Posterior cingulate gyrus (tissue), 11 donors: ENCODE results near the gene ATP13A3.
"Not testable (repeated sequence)": the region's sequence is repeated elsewhere in the genome, so short reads cannot be mapped to it uniquely, and the experiment has no call there.

Source experiments
- DNase-seq, 10 donors: peaks; one replicate each; pipeline versions ENCODE4 v3.0.0 to v3.0.0-alpha.2; 2020 to 2021; ENCODE audit warnings: mixed read lengths in 3 of 10
- intact Hi-C: fragments of 100-400 bp; cut with DNase I; formaldehyde crosslinking; loops from one replicate; pipeline ENCODE4 v1.15.1; 2023

Gene ATP13A3

DNA sequence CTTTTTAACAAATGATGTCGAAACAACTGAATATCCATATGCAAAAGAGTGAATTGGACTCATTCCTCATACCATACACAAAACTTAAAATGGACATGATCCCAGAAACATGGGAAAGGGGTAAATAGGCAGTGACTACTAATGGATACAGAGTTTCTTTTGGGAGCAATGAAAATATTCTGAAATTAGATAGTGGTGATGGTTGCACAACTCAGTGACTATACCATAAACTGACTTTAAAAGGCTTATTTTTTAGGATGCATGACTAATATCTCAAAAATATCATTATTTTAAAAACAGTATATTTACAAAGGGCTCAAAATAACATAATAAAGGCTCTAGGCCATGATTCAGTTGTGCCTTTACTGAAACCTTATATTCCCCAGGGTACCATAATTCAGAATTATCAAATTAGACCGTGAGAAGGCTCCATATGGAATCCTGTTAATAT is 16.3 kb upstream of the ATP13A3 start:
- no peak for DNase-seq
- intact Hi-C loops, result no loop called here

DNA sequence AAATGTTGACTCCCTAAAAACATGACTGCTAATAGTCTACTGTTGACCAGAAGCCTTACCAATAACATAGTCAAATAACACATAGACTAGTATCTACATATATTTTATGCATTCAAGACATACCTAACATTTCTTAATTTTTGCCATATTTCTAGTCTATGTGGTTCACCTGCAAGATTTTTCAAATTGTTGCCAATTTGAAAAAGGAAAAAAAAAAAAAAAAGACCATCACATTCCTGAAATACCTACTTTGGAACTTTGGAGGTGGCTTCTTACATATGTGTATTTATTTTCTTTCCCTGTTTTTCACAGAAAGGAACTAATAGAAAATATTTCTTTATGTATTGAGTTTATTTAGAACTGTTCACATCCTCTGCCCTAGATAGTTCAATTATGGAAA is 13.4 kb upstream of the ATP13A3 start:
- no peak for DNase-seq
- intact Hi-C loops, result no loop called here

GRCh38 chr3:194499516-194499915 is 12.7 kb upstream of the ATP13A3 start:
- DNase-seq, intact Hi-C loops: not testable (repeated sequence)

GRCh38 chr3:194497799-194498575 is 11.2 kb upstream of the ATP13A3 start:
- DNase-seq, result no peak
- intact Hi-C loops, result no loop called here

- no peak for DNase-seq
- intact Hi-C loops, result no loop called here
Observed at GRCh38 chr3:194496217-194496919, 9.6 kb upstream of the ATP13A3 start.

DNA sequence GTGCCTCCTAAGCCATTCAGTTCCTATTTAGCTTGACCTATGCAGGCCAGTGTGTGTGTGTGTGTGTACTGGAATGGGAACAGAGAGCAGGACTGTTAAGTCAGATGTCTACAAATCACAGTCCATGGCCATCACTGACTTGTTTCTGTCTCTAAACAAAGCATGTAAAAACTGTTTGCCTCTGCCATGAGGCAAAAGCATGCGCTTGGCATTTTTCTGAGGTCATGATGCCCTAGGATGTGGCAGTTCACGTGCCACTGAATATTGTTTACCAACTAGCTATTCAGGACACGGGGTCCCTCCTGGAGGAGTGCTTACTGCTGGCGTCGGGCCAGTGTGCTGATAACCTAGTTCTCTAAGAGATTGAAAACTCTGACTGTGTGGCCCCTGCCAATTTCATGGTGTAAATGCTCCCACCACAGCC is 8.2 kb upstream of the ATP13A3 start:
- intact Hi-C loops, result no loop called here

GRCh38 chr3:194493995-194494927 is 7.5 kb upstream of the ATP13A3 start:
- intact Hi-C loops, DNase-seq: not testable (repeated sequence)

More for the DNA sequence above, 8.2 kb upstream of the ATP13A3 start:
- no peak for DNase-seq

- intact Hi-C loops, result no loop called here
- DNase-seq, result no peak
Observed at GRCh38 chr3:194492001-194492400, 5.2 kb upstream of the ATP13A3 start.

DNA sequence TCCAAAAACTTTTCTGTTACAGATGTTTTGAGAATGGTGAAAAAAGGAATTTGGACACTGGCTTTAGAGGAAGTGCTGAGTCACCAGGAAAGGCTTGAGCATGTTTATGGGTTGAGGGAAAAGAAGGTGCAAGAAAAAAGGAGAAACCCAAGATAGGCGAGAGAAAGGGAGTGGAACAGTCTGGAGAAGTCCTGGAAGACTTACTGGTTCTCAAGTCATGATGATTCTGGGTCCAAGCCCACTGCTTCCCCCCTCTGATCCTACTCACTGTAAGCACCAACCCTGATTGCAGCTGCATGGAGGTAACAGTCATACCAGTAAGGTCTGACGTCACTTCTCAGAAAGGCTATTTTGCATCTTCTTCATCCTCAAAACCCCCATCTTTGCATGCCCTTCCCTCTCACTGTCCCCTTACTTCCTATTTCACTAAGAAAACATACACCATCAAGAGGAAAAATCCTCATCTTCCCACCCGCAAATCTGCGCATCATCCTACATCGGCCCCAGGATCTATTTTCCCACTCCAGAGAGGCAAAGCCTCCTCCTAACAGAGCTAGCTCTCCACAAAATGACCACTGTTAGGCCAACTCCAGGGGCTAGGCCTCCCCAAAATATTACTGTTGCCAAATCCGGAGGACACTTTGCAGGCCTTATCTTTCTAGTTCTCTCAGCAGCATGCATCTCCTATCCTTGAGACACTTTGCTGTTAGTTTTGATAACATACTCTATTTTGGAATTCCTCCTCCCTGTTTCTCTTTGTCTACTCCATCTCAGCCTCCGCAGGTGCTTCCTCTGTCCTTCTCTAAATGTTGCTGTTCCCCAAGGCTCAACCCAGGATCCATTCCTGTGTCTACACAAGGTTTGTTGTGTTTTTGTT is 3.2 kb upstream of the ATP13A3 start:
- DNase-seq, result no peak
- intact Hi-C loops, result no loop called here

DNA sequence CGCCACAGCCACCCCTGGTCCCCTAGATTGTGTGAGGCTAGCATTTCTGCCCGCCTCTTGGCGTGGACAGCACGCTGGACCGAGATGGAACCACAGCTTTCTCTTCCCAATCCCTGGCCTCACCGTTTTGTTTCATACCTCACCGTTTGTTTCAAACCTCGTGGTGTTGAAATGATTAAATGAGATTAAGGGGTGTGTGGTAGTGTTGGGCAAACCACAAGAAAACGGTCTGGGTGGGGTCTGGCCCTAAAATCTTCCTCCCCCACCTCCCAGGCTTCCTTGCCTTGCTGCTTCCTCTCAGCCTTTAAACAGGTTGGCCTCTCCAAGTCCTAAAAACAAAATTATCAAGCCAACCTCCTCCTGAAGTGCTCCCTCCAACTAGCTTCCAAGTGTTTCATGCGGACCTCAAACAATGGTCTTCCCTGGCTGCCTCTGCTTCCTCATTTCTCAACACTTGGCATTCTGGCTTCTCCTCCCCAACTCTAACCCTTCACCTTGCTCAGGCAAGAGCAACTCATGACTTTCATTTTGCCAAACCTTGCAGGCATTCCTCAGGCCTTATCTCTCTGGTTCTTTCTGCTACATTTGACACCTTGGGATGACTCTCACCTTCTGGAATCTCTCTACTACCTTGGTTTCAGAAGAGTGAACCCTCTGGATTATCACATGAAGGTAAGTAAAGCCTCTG is 1.4 kb upstream of the ATP13A3 start:
- DNase-seq, result no peak
- intact Hi-C loops, result no loop called here

DNA sequence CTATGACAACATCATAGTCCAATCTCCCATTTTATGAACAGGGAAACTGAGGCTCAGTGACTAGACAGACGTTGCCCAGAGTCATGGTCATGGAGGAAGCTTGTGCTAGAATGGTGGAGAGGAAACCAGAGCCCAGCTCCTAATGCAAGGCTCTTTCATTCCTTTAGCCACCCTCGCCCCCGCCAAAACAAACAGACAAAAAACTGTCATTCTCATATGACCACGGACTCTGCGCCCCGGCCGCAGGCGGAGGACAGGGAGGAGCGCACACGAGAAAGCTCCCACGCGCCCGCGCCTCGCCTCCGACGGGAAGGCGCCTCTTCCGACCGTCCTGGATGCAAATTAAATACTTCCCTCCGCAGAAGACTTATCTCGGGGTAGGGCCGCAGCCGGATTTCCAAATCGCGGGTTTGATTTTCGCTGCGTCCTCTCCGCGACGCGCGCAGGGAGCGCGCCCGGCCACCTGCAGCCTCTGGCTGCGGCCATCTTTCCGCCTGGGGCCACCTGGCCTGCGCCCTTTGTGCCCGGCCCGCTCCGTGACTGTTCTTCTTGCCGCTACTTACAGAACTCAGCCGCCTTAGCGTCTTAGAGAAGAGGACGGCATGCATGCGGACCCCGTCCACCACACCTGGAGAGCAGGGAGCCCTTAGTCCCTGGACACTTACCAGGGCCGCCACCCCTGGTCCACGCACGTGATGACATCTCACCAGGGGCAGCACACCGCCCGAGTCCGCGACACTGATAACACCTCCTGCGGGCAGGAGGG is 670 bp upstream of the ATP13A3 start:
- intact Hi-C loops, result no loop called here
- peak in 6 of 10 donors; percentile 12 to 84 (median 19) for DNase-seq

DNA sequence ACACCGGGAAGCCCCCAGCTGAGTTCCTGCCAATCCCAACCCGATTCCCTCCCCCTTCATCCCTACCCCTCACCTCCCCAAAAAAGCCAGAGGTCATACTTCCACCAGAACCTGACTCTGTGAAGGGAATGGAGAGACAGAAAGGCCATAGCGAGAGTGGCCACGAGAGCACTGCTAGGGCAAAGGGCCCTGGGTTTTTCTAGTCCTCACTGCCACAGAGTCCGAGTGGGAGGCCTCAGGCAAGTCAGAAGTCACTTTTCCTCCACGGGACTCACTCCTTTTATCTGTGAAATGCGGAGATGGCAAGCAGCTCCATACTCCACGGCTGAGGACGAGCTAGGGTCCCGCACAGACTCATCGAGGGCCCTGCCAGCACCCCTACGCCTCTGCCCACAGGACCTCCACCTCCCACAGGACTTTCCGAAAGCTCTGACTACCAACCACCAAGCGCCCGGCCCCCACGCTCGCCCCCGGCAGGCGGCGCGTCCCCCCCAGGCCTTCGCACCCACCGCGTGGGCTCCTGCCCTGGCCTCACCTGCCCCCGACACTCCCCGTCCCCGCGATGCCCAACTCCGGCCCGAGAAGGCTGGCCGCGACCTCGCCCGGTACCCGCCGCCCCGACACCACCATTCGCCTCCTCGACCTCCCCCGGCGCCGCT is 792 bp downstream of the ATP13A3 start:
- peak in 4 of 10 donors; percentile 12 to 84 (median 48) for DNase-seq
- intact Hi-C loops, result loop anchor here (1.0 kb wide), 1 partner anchor 98 kb away; no protein-coding TSS in a partner anchor

GRCh38 chr3:194485468-194485880 is 1.3 kb downstream of the ATP13A3 start:
- intact Hi-C loops, result no loop called here
- no peak for DNase-seq

DNA sequence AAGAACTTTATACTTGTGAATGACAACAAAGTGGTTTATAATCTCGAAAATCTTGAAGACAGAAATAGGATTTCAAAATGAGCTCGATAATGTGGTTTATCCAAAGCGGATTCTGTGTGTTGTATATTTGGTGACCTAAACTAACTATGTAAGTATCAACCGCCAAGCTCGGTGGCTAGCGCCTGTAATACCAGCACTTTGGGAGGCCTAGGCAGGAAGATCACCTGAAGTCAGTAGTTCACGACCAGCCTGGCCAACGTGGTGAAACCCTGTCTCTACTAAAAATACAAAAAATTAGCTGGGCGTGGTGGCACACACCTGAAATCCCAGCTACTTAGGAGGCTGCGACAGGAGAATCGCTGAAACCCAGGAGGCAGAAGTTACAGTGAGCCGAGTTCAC is 2.2 kb downstream of the ATP13A3 start:
- intact Hi-C loops, result no loop called here

GRCh38 chr3:194483850-194484249 is 3.0 kb downstream of the ATP13A3 start:
- DNase-seq, result no peak
- intact Hi-C loops, result no loop called here

More for the DNA sequence above, 2.2 kb downstream of the ATP13A3 start:
- no peak for DNase-seq

- DNase-seq, intact Hi-C loops: not testable (repeated sequence)
Observed at GRCh38 chr3:194482830-194483229, 4.0 kb downstream of the ATP13A3 start.

- intact Hi-C loops, result no loop called here
- no peak for DNase-seq
Observed at GRCh38 chr3:194482196-194482593, 4.6 kb downstream of the ATP13A3 start.
